Fibroblast of skin of scalp (primary cell): ENCODE results near the gene SLC41A3.
"Not testable (repeated sequence)": the region's sequence is repeated elsewhere in the genome, so short reads cannot be mapped to it uniquely, and the experiment has no call there.

Experiments
- DNase-seq: peaks from one replicate; pipeline ENCODE4 v3.0.0-alpha.2; 2013

SLC41A3 gene

GRCh38 chr3:126106336-126107202, 22.6 kb upstream of the SLC41A3 start:
- DNase-seq, result no peak

DNA sequence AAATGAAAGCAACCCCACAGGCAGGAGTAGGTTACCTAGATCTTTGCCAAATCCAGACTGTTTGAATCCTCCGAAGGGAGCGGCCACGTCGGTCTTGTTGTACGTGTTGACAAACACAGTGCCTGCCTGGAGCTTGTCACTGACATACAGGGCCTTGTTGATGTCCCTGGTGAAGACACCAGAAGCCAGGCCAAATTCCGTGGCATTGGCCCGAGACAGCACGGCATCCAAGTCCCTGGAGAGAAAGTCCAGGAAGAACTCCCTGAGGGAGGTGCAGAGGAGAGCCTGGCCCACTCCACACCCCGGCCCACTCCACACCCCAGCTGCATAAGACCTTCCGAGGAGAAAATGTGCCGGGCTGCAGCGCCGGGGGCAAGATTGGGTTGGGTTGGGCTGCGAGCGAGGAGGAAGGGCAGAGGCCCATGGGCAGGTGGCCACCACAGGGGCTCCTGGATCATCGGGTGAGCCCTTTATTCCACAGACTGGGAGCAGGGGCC, 21.8 kb upstream of the SLC41A3 start:
- no peak for DNase-seq

DNA sequence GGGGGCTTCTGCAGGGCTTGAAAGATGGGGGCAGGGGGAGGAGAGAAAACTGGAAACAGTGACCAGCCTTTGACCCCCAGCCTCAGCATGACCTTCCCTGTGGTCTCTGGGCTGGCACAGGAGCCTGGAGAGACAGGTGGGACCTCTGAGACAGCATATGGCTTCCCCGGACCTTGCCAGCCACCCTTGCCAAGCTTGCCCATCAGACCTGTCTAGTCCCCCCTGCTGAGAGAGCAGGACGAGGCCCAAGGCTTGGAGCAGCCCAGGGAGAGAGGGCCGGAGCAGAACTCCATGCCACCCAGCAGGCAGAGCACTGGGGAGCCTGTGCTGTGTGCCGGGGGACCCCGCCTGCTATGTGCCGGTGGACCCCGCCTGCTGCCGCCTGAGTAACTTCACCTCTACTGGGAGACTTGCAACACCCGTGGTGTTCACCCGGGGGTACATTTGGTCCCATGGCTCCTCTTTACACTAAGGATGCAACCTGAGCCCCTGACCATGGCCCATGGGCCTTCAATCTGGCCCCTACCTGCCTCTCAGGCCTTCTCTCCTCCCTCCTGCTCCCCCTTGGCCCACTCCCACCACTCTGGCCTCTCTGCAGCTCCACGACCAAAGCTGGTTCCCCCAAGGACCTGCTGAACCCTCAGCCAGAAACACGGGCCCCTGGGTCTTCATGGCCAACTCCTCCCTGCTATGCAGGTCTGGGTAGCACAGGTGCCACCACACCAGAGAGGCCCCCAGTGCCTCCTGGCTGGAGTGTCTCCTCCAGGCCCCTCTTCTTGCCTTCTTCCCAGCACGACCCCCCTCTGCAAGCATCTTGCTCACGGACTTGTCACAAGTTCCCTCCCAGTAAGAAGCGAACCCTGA, 21.1 kb upstream of the SLC41A3 start:
- no peak for DNase-seq

GRCh38 chr3:126104028-126104635, 20.2 kb upstream of the SLC41A3 start:
- DNase-seq, result no peak

- DNase-seq, result no peak
Measured at GRCh38 chr3:126103121-126104027, 19.4 kb upstream of the SLC41A3 start.

DNA sequence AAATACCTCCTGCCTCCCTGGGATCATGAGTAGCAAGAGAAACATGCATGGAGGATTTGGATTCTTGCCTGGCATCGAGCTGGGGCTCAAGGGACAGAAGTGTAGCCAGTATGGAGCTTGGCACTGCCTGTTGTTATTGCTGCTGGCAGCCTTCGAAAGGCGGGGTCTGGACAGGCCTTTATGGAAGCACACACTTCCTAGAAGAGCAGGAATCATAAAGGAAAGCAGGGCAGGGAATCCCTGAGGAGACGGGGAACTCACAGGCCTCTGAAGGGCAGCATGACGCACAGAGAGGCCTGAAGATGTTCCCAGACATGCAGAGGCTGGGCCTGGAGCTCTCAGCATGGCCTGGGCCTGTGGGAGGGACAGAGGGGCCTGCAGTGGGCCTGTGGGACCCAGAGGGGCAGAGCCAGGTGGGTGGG, 18.6 kb upstream of the SLC41A3 start:
- DNase-seq, result peak; percentile 68

GRCh38 chr3:126102011-126102410, 18.1 kb upstream of the SLC41A3 start:
- no peak for DNase-seq

DNA sequence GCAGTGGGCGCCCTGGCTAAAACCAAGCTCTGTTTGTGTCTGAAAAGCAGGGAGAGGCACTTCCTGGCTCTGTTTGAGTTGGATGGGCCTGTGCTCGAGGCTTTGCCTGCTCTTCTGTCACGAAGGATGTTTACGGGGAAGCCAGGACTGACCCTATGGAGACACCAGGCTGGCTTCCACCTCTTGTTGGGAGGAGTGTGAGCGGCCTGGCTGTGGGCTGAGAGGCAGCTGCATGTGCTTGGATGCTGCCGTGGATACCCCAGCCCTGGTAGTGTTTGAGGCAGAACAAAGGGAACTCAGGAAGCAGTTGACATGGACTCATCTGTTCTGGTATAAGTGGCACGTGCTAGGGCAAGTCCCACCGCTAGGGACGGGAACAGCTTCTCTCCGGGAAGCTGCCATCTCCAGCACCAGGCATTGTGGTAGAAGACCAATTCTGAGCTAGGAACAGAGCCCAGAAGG, 17.6 kb upstream of the SLC41A3 start:
- DNase-seq, result no peak

- peak; percentile 41 for DNase-seq
Measured at GRCh38 chr3:126100634-126101301, 16.8 kb upstream of the SLC41A3 start.

DNA sequence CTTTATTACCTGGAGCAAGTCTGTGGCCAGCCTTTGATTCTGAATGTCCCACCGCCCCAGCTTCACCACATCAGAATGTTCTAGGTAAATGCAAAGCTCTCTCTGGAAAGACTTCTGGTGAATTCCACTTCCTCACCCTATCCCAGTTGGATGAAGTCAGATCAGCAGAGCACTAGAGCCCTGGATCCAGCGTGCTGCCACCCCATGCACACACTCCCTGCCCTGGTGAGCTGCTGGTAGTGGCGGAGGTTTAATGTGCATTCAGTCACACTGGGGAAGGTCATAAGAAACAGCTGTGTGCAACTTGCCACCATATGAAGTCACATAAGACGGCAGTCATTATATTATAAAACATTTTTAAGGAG, 16.3 kb upstream of the SLC41A3 start:
- no peak for DNase-seq

DNA sequence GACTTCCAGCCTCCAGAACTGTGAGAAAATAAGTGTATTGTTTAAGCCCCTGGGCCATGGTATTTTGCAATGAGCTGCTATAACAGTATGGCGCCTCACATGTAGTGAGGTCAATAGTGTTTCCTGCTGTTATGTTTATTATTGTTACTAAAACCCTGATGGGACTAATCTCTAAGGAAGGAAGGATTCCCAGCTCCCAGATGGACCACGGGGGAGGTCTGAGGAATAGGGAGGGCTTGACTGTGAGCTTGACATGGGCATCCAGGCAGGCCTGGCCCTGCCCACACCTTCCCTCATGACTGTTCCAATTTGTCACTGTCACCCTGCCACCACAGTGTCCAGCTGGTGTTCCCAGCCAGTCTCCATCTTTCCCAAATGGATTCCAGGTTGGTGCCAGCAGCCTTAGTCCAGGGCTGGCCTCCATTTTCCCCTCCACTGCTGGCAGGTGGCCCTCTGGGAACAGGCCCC, 14.5 kb upstream of the SLC41A3 start:
- peak; percentile 55 for DNase-seq

GRCh38 chr3:126097801-126098200, 13.9 kb upstream of the SLC41A3 start:
- no peak for DNase-seq

DNA sequence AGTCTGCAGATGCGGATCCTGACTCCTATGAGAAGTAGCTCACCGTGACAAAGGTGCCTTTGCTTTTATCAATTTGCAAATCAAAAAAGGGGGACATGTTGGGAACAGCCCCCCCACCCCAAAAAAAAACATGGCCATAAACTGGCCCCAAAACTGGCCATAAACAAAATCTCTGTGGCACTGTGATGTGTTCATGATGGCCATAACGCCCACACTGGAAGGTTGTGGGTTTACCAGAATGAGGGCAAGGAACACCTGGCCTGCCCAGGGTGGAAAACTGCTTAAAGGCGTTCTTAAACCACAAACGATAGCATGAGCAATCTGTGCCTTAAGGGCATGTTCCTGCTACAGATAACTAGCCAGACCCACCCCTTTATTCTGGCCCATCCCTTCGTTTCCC, 12.3 kb upstream of the SLC41A3 start:
- DNase-seq, result not testable (repeated sequence)

- DNase-seq, result not testable (repeated sequence)
Measured at GRCh38 chr3:126092128-126092527, 8.2 kb upstream of the SLC41A3 start.

DNA sequence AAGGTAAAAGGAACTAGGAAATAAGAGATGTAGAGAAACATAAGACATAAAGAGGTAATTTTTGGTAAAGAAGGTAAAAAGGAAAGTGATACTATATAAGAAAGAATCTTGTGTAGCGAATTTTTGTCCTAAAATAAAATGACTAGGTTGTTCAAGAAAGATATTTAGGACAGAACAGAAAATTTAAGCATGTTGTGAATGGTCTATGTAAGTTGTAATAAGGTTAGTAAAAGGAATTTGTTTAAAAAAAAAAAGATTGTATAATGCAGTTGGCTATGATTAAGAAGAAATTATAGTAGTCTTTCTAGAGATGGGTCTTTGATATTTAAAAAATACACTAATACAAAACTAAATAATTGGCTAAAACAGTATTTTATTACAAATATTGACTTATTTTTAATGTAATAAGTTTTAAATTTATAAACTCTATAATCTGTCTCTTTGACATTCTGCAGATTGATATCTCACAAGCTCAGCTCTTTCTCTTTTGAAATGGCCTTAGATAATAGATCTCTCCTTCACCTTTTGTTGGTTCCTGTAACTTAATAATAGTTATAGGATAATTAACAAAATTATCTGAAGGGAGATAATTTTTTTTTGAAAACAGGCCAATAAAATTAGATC, 3.7 kb upstream of the SLC41A3 start:
- no peak for DNase-seq

DNA sequence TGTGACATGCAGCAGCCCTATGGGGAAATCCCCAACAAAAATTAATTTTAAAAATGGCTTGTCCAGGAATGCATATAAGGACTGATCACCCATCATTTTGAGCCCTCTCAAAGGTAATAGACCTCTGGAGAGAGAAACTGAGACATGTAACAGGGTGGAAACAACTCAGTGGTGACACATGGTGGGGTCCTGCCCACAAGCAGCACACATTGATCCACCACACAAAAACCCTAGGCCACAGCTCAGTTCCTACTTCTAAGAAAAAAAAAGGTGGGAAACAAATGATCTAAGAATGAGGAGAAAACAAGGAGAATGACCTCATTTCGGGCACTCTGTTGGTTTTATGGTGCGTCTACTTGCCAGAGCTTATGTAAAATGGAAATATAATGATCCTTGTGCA, 1.9 kb upstream of the SLC41A3 start:
- no peak for DNase-seq

GRCh38 chr3:126085276-126085675, 1.4 kb upstream of the SLC41A3 start:
- DNase-seq, result no peak

GRCh38 chr3:126084768-126085180, 850 bp upstream of the SLC41A3 start:
- DNase-seq, result no peak

DNA sequence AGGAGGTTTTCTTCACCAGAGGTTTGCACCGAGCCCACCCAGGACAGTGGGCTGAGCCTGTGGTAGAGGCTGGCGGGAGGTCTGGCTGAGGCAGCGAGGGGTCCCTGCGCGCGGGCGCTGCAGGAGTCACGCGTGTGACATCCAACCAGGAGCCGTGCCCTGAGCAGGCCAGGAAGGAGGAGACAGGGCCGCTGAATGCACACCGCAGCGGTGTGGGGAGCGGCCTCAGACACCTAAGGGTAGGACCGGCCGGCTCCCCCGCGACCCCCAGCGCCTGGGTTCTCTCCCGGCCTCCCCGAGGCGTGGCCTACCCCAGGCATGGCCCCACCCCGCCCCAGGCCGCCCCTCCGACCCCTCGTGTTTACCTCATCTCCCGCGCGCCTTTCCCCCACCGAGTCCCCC, 412 bp downstream of the SLC41A3 start:
- DNase-seq, result peak; percentile 29

GRCh38 chr3:126083138-126083445, 832 bp downstream of the SLC41A3 start:
- no peak for DNase-seq
